Panc1 (cell line): ENCODE data around the gene STXBP4. TPM values are rescaled to one million over a fixed set of nuclear protein-coding genes. Genes with fewer than 3 reads are reported as not detected.

Source experiments
- ATAC-seq: fragments of 200-7000 bp; cut with Tn5 transposase; 2 replicates; pipeline ENCODE4 v1.9.1; 2020; ENCODE audit warnings: mild to moderate bottlenecking, moderate library complexity
- BruUV-seq: library from RNA; stranded (reverse); fragments of 400-500 nt; replicated peaks from 2 replicates; lab custom pipeline; 2021; lab: Mats Ljungman, UMichigan
- CTCF ChIA-PET: fragments of 300-600 bp; sonication (Branson Sonifier 250); formaldehyde crosslinking; loops from one replicate; lab custom pipeline; 2022; ENCODE audit warnings: antibody characterized with exemption; lab: Charles Lee
- POLR2A ChIA-PET: fragments of 300-600 bp; sonication (Branson Sonifier 250); formaldehyde crosslinking; loops from one replicate; lab custom pipeline; 2022; ENCODE audit warnings: antibody characterized with exemption; lab: Charles Lee
- DNase-seq: peaks from one replicate; pipeline ENCODE4 v3.0.0-alpha.2; 2010; ENCODE audit warnings: low read depth, low spot score
- H3K27ac ChIP-seq: 2 replicates; pipeline ENCODE4 v1.5.1; 2011; ENCODE audit warnings: mild to moderate bottlenecking, low read length, inconsistent platforms
- H3K27me3 ChIP-seq: fragments of 200-500 bp; sonication (Bioruptor generic); 2 replicates; pipeline ENCODE4 v1.6.0; 2014; ENCODE audit warnings: low read length, inconsistent platforms; ENCODE audit not compliant: control insufficient read depth, insufficient read depth
- H3K36me3 ChIP-seq: fragments of 200-500 bp; sonication (Bioruptor generic); 2 replicates; pipeline ENCODE4 v1.5.1; 2014; ENCODE audit warnings: inconsistent platforms, mild to moderate bottlenecking, low read length, moderate library complexity; ENCODE audit not compliant: control insufficient read depth, insufficient read depth
- H3K4me1 ChIP-seq: 2 replicates; pipeline ENCODE4 v1.5.1; 2011; ENCODE audit warnings: inconsistent platforms, mild to moderate bottlenecking, low read length, moderate library complexity; ENCODE audit not compliant: control insufficient read depth, insufficient read depth
- H3K4me3 ChIP-seq, 2 experiments: 2 replicates each; pipeline ENCODE4 v1.5.1; 2011 to 2012; ENCODE audit warnings: low read depth in 2 of 2, low read length in 2 of 2, mild to moderate bottlenecking in 2 of 2, inconsistent platforms in 1 of 2, moderate library complexity in 1 of 2
- H3K9me3 ChIP-seq: fragments of 200-500 bp; sonication (Bioruptor generic); 2 replicates; pipeline ENCODE4 v1.5.1; 2014; ENCODE audit warnings: low read depth, mild to moderate bottlenecking, inconsistent platforms, low read length, moderate library complexity; ENCODE audit not compliant: control insufficient read depth, insufficient read depth
- POLR2AphosphoS5 ChIP-seq: IDR thresholded peaks from 2 replicates; pipeline ENCODE4 v1.6.1; 2012; ENCODE audit warnings: mild to moderate bottlenecking, low read depth, low read length, moderate library complexity
- SIN3A ChIP-seq: IDR thresholded peaks from 2 replicates; pipeline ENCODE4 v1.6.1; 2012; ENCODE audit warnings: low read depth, mild to moderate bottlenecking, low read length, moderate library complexity, borderline replicate concordance; ENCODE audit not compliant: insufficient read depth
- TCF7L2 ChIP-seq: IDR thresholded peaks from 2 replicates; pipeline ENCODE4 v1.6.1; 2011; ENCODE audit warnings: mild to moderate bottlenecking, low read depth, low read length, inconsistent platforms
- in situ Hi-C: cut with HindIII; loops from 2 replicates; pipeline ENCODE4 v1.10.0; 2016; ENCODE audit warnings: low sequenced_read_pairs, low pct_unique_long_range_greater_than_20kb
- intact Hi-C: fragments of 100-400 bp; cut with micrococcal nuclease; formaldehyde crosslinking; loops from one replicate; pipeline ENCODE4 v1.10.0; 2022; ENCODE audit not compliant: unreplicated experiment
- total RNA-seq: library from RNA; stranded (reverse); gene quantifications from one replicate; pipeline ENCODE4 v1.2.1, GENCODE V29; 2021; ENCODE audit not compliant: unreplicated experiment
- TF ChIP-seq, protein P1 (sequence below), 2 experiments: IDR thresholded peaks; 2 replicates each; pipeline ENCODE4 v1.6.1; 2011 to 2012; ENCODE audit warnings: low read depth in 2 of 2, control low read depth in 1 of 2, low read length in 1 of 2, mild to moderate bottlenecking in 1 of 2, moderate library complexity in 1 of 2; ENCODE audit not compliant: insufficient read depth in 1 of 2
- TF ChIP-seq, protein P2 (sequence below): fragments of 450-650 bp; IDR thresholded peaks from 2 replicates; pipeline ENCODE4 v1.5.1; 2017; ENCODE audit warnings: mild to moderate bottlenecking

The STXBP4 gene
- total RNA-seq, 1 experiment from 2014 or later: 12.8 TPM

DNA sequence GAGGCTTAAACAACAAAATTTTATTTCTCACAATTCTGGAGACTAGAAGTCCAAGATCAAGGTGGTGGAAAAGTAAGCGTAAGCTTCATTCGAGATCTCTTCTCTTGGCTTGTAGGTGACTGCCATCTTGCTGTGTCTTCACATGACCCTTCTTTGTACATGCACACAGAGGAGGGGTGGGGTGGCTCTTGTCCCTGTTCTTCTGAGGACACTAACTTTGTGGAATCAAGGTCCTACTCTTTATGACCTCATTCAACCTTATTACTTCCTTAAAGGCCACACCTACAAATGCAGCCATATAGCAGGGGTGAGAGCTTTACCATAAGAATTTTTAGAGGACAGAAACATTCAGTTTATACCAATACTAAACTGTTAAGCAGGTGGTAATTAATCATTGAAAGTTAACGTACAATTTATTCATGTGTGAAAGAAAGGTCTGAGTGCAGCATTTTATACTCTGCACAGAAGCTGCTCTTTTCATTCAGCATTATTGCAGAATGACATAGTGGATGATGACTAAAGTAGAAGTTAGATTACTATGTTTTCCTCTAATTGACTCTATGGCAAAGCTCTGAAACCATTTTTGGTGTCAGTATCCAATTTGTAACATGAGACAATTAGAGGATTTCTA lies 156.3 kb downstream of the STXBP4 start:
- in situ Hi-C loops: no loop called here
- CTCF ChIA-PET: no interaction called here

DNA sequence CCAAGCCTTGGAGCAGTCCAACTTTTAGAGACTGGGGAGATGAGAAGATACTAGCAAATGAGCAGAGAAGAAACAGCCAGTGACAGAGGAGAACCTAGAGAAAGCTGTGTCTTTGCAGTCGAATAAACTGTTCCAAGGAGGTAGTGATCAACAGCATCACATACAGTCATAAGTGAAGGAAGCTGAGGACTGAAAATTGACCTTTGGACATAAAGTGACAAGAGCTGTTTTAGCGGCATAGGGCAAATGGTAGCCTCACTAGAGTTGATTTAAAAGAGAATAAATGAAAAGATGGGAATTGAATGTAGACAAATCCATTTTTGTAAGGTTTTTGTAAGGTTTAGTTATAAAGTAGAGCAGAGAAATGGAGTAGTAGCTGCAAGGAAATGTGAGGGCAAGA lies 165.0 kb downstream of the STXBP4 start:
- TSS peak; percentile 67 for BruUV-seq
- CTCF ChIA-PET: no interaction called here
- no peak for DNase-seq
- no peak overlapping the region for H3K4me3 ChIP-seq
- no peaks in the 10 kb centered on the region for H3K4me1 ChIP-seq
- no peaks in the 10 kb centered on the region for H3K27me3 ChIP-seq
- H3K36me3 ChIP-seq: no peaks in the 10 kb centered on the region
- H3K27ac ChIP-seq: no peak overlapping the region
- intact Hi-C loops: no loop called here
- no peaks in the 10 kb centered on the region for H3K9me3 ChIP-seq
- TF ChIP-seq, protein P1, sequence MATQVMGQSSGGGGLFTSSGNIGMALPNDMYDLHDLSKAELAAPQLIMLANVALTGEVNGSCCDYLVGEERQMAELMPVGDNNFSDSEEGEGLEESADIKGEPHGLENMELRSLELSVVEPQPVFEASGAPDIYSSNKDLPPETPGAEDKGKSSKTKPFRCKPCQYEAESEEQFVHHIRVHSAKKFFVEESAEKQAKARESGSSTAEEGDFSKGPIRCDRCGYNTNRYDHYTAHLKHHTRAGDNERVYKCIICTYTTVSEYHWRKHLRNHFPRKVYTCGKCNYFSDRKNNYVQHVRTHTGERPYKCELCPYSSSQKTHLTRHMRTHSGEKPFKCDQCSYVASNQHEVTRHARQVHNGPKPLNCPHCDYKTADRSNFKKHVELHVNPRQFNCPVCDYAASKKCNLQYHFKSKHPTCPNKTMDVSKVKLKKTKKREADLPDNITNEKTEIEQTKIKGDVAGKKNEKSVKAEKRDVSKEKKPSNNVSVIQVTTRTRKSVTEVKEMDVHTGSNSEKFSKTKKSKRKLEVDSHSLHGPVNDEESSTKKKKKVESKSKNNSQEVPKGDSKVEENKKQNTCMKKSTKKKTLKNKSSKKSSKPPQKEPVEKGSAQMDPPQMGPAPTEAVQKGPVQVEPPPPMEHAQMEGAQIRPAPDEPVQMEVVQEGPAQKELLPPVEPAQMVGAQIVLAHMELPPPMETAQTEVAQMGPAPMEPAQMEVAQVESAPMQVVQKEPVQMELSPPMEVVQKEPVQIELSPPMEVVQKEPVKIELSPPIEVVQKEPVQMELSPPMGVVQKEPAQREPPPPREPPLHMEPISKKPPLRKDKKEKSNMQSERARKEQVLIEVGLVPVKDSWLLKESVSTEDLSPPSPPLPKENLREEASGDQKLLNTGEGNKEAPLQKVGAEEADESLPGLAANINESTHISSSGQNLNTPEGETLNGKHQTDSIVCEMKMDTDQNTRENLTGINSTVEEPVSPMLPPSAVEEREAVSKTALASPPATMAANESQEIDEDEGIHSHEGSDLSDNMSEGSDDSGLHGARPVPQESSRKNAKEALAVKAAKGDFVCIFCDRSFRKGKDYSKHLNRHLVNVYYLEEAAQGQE (IDR thresholded peaks at IDR 0.05; ENCODE audit: insufficient read depth in 1 of 2, low read depth in 2 of 2, low read length in 1 of 2): no peak
- TF ChIP-seq SIN3A (no peak), POLR2AphosphoS5 (no peak), TCF7L2 (no peak)
- TF ChIP-seq, protein P2, sequence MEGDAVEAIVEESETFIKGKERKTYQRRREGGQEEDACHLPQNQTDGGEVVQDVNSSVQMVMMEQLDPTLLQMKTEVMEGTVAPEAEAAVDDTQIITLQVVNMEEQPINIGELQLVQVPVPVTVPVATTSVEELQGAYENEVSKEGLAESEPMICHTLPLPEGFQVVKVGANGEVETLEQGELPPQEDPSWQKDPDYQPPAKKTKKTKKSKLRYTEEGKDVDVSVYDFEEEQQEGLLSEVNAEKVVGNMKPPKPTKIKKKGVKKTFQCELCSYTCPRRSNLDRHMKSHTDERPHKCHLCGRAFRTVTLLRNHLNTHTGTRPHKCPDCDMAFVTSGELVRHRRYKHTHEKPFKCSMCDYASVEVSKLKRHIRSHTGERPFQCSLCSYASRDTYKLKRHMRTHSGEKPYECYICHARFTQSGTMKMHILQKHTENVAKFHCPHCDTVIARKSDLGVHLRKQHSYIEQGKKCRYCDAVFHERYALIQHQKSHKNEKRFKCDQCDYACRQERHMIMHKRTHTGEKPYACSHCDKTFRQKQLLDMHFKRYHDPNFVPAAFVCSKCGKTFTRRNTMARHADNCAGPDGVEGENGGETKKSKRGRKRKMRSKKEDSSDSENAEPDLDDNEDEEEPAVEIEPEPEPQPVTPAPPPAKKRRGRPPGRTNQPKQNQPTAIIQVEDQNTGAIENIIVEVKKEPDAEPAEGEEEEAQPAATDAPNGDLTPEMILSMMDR: no peak
- POLR2A ChIA-PET: no interaction called here
- ATAC-seq: no peak
- in situ Hi-C loops: no loop called here

More for the DNA sequence above, 156.3 kb downstream of the STXBP4 start:
- H3K9me3 ChIP-seq: no peaks in the 10 kb centered on the region
- no peak overlapping the region for H3K4me3 ChIP-seq
- DNase-seq: no peak
- H3K36me3 ChIP-seq: no peaks in the 10 kb centered on the region
- H3K27me3 ChIP-seq: no peaks in the 10 kb centered on the region
- POLR2A ChIA-PET: no interaction called here
- H3K4me1 ChIP-seq: no peaks in the 10 kb centered on the region
- TF ChIP-seq, protein P1 (IDR thresholded peaks at IDR 0.05; ENCODE audit: insufficient read depth in 1 of 2, low read depth in 2 of 2, low read length in 1 of 2): no peak
- no peak for TF ChIP-seq POLR2AphosphoS5
- no peak for TF ChIP-seq SIN3A
- TF ChIP-seq, protein P2: no peak
- no peak for TF ChIP-seq TCF7L2
- ATAC-seq: no peak
- intact Hi-C loops: no loop called here
- no peak overlapping the region for H3K27ac ChIP-seq
- no TSS peak for BruUV-seq
